ENCODE measurements around the gene HAUS1. TPM values are rescaled to one million over a fixed set of nuclear protein-coding genes. Genes with fewer than 3 reads are reported as not detected.
A peak's percentile ranks its signal among the peaks of the same experiment; 100 is the strongest.
"Not testable (repeated sequence)": the region's sequence is repeated elsewhere in the genome, so short reads cannot be mapped to it uniquely, and the experiment has no call there.

The HAUS1 gene
- total and polyA plus RNA-seq, 2 of the 4 experiments (the other 2 are of a cell fraction), result 25.3 to 33.4 TPM

DNA sequence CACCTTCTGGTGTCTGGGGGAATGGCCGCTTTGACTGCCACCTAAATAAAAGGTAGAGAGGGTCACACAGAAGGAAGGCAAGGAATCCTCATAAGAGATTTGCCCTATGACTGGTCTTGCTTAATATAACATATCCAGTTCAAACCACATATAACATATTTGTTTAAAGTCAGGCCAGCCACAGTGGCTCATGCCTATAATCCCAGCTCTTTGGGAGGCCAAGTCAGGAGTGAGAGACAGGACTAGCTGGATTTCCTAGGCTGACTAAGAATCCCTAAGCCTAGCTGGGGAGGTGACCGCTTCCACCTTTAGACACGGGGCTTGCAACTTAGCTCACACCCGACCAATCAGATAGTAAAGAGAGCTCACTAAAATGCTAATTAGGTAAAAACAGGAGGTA, 60.3 kb downstream of the HAUS1 start:
- H2AK5ac ChIP-seq (ENCODE audit: low read depth, low read length); CTCF ChIA-PET: not testable (repeated sequence)

More for the DNA sequence above, 60.3 kb downstream of the HAUS1 start:
- ATAC-seq (ENCODE audit: low read depth); H3K36me3 ChIP-seq (ENCODE audit: control insufficient read depth, insufficient read depth, low read length); H2AK9ac ChIP-seq (replicated peaks; ENCODE audit: low read depth, low read length, poor library complexity); H3K14ac ChIP-seq (replicated peaks; ENCODE audit: low read depth, low read length); H2BK120ac ChIP-seq (ENCODE audit: low read depth, low read length); in situ Hi-C loops (cut with MboI; ENCODE audit: low sequenced_read_pairs); H2BK20ac ChIP-seq (ENCODE audit: low read depth, low read length); H3K18ac ChIP-seq (ENCODE audit: low read depth, low read length); H4K8ac ChIP-seq (ENCODE audit: low read depth in 2 of 2, low read length in 2 of 2); H4K20me1 ChIP-seq (ENCODE audit: insufficient read depth, low read length); H3K23ac ChIP-seq (ENCODE audit: low read depth, low read length); H3K4me3 ChIP-seq (ENCODE audit: insufficient read depth, low read depth, low read length); H4K5ac ChIP-seq (ENCODE audit: low read depth, low read length); H2BK15ac ChIP-seq (ENCODE audit: low read depth, low read length); POLR2A ChIA-PET (ENCODE audit: unreplicated experiment); H3K79me1 ChIP-seq (ENCODE audit: low read depth in 1 of 2, low read length in 2 of 2); H4K91ac ChIP-seq (ENCODE audit: insufficient read depth, low read depth, low read length); H3K4me2 ChIP-seq (ENCODE audit: low read depth, low read length); H3K4ac ChIP-seq (ENCODE audit: low read depth, low read length); H3K4me1 ChIP-seq (ENCODE audit: control insufficient read depth, insufficient read depth, low read length); intact Hi-C loops (cut with micrococcal nuclease); H3K27me3 ChIP-seq (ENCODE audit: control insufficient read depth, insufficient read depth, low read length); H2BK5ac ChIP-seq (ENCODE audit: low read depth, low read length, poor library complexity, severe bottlenecking); BruUV-seq (replicated peaks); H3K9me3 ChIP-seq (ENCODE audit: control insufficient read depth, insufficient read depth, low read length); H3K9ac ChIP-seq (ENCODE audit: low read depth, low read length); dilution Hi-C loops (cut with HindIII; ENCODE audit: low sequenced_read_pairs, unreplicated experiment); H2AFZ ChIP-seq (replicated peaks; ENCODE audit: low read length, poor library complexity); H3K56ac ChIP-seq (ENCODE audit: extremely low read depth, insufficient read depth, low read length); H3K27ac ChIP-seq (ENCODE audit: insufficient read depth, low read length): not testable (repeated sequence)
- DNase-seq, result peak; percentile 28
- WGBS, 2 experiments (ENCODE audit: extremely low coverage in 2 of 2, insufficient read length in 1 of 2), result no CpG with 5 or more reads among the region's 4 CpGs
- peaks cover 13% of the 10 kb centered on the region for H3K9me1 ChIP-seq (ENCODE audit: insufficient read depth, low read length)

Data from IMR-90 (cell line).